Esophagus muscularis mucosa (tissue), 3 donors: ENCODE data around the gene CDC42EP2.

Experiments used
- POLR2A ChIP-seq: fragments of 450-650 bp; IDR thresholded peaks from one replicate; pipeline ENCODE4 v1.6.1; 2017; ENCODE audit warnings: antibody characterized with exemption, moderate library complexity, mild to moderate bottlenecking, low read depth
- TF ChIP-seq, protein P1 (sequence below), 3 experiments: fragments of 200-600 bp in 2 of 3; fragments of 450-650 bp in 1 of 3; sonication (generic) in 2 of 3; IDR thresholded peaks; one replicate each; pipeline ENCODE4 v1.5.1; 2017 to 2019; ENCODE audit warnings: antibody characterized with exemption in 3 of 3, mild to moderate bottlenecking in 2 of 3, moderate library complexity in 1 of 3

DNA sequence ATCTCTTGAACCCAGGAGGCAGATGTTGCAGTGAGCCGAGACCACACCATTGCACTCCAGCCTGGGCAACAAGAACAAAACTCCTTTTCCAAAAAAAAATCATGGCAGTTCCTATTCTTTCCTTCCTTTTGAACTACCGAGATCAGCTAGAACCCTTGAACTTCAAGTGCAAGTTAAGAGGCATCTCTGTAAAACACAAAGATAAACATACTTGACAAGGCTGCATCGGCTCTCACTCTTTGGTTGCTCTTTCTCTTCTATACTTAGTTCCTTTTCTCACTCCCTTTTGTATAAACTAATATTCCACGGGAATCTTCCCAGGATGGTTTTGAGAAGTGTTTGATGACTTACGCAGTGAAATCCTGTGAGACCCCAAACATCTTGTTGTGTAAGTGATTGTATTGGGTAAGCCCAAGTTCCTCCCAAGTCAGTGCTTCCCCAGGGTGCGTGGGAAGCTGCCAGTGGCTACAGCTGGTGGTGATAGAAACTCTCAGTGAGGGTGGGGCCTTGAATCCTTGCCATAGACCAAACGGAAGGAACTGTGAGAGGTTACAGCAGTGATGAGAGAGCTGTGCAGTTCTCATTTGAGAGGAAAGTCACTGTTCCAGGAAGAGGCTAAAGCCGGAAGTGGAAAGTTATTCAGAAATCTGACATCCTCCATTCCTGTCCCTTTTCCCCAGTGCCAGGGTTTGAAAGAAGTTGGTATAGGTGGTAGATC, 24.1 kb upstream of the CDC42EP2 start:
- TF ChIP-seq, protein P1, sequence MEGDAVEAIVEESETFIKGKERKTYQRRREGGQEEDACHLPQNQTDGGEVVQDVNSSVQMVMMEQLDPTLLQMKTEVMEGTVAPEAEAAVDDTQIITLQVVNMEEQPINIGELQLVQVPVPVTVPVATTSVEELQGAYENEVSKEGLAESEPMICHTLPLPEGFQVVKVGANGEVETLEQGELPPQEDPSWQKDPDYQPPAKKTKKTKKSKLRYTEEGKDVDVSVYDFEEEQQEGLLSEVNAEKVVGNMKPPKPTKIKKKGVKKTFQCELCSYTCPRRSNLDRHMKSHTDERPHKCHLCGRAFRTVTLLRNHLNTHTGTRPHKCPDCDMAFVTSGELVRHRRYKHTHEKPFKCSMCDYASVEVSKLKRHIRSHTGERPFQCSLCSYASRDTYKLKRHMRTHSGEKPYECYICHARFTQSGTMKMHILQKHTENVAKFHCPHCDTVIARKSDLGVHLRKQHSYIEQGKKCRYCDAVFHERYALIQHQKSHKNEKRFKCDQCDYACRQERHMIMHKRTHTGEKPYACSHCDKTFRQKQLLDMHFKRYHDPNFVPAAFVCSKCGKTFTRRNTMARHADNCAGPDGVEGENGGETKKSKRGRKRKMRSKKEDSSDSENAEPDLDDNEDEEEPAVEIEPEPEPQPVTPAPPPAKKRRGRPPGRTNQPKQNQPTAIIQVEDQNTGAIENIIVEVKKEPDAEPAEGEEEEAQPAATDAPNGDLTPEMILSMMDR (IDR thresholded peaks at IDR 0.05) = no peak
- no peak for TF ChIP-seq POLR2A
